Muscle layer of duodenum (tissue), 2 donors: ENCODE results near the gene SOBP.
A peak's percentile ranks its signal among the peaks of the same experiment; 100 is the strongest.

Experiments used
- H3K27ac ChIP-seq: one replicate; pipeline ENCODE4 v1.7.0; 2013; ENCODE audit warnings: mild to moderate bottlenecking, low read length
- H3K27me3 ChIP-seq: one replicate; pipeline ENCODE4 v1.7.0; 2013; ENCODE audit warnings: low read depth, mild to moderate bottlenecking, control low read depth, low read length
- H3K36me3 ChIP-seq, 2 donors: one replicate each; pipeline ENCODE4 v1.7.0; 2013; ENCODE audit warnings: low read length in 2 of 2, control low read depth in 1 of 2, mild to moderate bottlenecking in 1 of 2; ENCODE audit not compliant: insufficient read depth in 2 of 2, control insufficient read depth in 1 of 2
- H3K4me1 ChIP-seq, 2 donors: one replicate each; pipeline ENCODE4 v1.7.0; 2013; ENCODE audit warnings: low read length in 2 of 2, mild to moderate bottlenecking in 2 of 2, control low read depth in 1 of 2, moderate library complexity in 1 of 2; ENCODE audit not compliant: insufficient read depth in 2 of 2, control insufficient read depth in 1 of 2
- H3K4me3 ChIP-seq, 2 donors: one replicate each; pipeline ENCODE4 v1.7.0; 2013; ENCODE audit warnings: low read length in 2 of 2, low read depth in 1 of 2, mild to moderate bottlenecking in 1 of 2
- H3K9me3 ChIP-seq, 2 donors: one replicate each; pipeline ENCODE4 v1.7.0; 2013; ENCODE audit warnings: low read length in 2 of 2, control low read depth in 1 of 2, mild to moderate bottlenecking in 1 of 2; ENCODE audit not compliant: control insufficient read depth in 1 of 2
- donor health status: healthy.

SOBP gene

DNA sequence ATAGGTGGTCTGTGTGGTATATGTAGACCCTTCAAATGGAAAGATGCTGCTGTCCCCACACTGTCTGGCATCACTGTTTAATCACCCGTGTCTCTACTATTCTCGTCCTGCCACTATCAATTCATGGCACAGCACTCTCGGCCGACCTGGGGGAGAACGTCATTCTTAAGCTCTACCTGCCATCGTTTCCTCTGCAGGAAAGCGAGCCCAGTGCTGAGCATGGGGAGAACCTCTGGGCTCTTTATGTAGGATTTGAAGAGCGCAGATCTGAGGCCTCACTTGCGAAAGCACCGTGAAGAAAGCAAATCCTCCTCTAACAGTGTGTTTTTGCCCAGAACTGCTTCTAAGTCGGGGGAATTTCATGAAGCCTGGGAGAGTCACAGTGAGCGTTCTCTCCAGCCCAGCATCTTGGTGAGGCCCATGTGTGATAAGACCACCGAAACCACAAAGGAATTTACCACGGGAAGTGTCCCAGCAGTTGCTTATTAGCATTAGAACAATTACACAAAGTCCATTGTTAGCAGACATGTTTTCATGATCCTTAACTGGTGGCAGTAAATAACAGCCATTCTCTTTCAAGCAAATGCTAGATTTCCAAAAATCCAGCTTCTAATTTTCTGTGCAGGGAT, 209.9 kb downstream of the SOBP start:
- Histone ChIP-seq H3K36me3 (peaks cover 0 to 4% of the 10 kb centered on the region in 2 donors), H3K4me1 (no peaks in the 10 kb centered on the region), H3K9me3 (no peaks in the 10 kb centered on the region), H3K4me3 (no peak overlapping the region), H3K27ac (no peak overlapping the region), H3K27me3 (no peaks in the 10 kb centered on the region)

- Histone ChIP-seq H3K27me3 (no peaks in the 10 kb centered on the region), H3K4me3 (no peak overlapping the region), H3K27ac (no peak overlapping the region), H3K36me3 (no peaks in the 10 kb centered on the region), H3K9me3 (no peaks in the 10 kb centered on the region), H3K4me1 (no peaks in the 10 kb centered on the region)
Observed at GRCh38 chr6:107703606-107704005, 213.7 kb downstream of the SOBP start.

- Histone ChIP-seq H3K4me3 (peak overlapping the region in 1 of 2 donors; percentile 3), H3K36me3 (no peaks in the 10 kb centered on the region), H3K27me3 (no peaks in the 10 kb centered on the region), H3K27ac (no peak overlapping the region), H3K9me3 (no peaks in the 10 kb centered on the region), H3K4me1 (no peaks in the 10 kb centered on the region)
Observed at GRCh38 chr6:107704347-107705013, 214.6 kb downstream of the SOBP start.

- no peak overlapping the region for H3K27ac ChIP-seq
- no peaks in the 10 kb centered on the region for H3K9me3 ChIP-seq
- H3K27me3 ChIP-seq: no peaks in the 10 kb centered on the region
- no peak overlapping the region for H3K4me3 ChIP-seq
- H3K36me3 ChIP-seq: no peaks in the 10 kb centered on the region
- H3K4me1 ChIP-seq: peaks cover 0 to 2% of the 10 kb centered on the region in 2 donors
Observed at GRCh38 chr6:107706516-107707115, 216.7 kb downstream of the SOBP start.

GRCh38 chr6:107707346-107708275, 217.7 kb downstream of the SOBP start:
- peaks cover 0 to 12% of the 10 kb centered on the region in 2 donors for H3K4me1 ChIP-seq
- no peaks in the 10 kb centered on the region for H3K36me3 ChIP-seq
- H3K27me3 ChIP-seq: no peaks in the 10 kb centered on the region
- H3K9me3 ChIP-seq: no peaks in the 10 kb centered on the region
- no peak overlapping the region for H3K27ac ChIP-seq
- H3K4me3 ChIP-seq: no peak overlapping the region

DNA sequence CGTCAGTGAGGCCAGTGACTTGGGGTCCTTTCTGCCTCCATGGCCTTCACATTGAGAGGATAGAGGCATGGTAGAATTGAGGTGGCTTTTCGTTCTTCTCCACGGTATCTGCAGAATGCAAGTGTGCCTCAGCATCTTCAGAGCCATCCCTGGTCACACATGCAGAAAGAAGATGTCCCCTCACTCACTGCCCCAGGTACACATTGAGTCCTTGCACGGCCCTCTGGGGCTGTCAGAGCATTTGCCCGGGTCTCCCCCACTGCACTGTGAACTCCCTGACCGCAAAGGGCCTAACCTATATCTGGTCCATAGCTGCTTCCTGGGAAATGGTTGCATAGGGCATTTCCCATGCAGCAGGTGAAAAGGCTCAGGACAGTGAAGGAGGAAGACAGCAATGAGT, 218.5 kb downstream of the SOBP start:
- Histone ChIP-seq H3K27me3 (no peaks in the 10 kb centered on the region), H3K9me3 (no peaks in the 10 kb centered on the region), H3K4me1 (peaks cover 0 to 14% of the 10 kb centered on the region in 2 donors), H3K27ac (no peak overlapping the region), H3K36me3 (no peaks in the 10 kb centered on the region), H3K4me3 (no peak overlapping the region)

- no peak overlapping the region for H3K27ac ChIP-seq
- H3K27me3 ChIP-seq: no peaks in the 10 kb centered on the region
- no peaks in the 10 kb centered on the region for H3K9me3 ChIP-seq
- H3K36me3 ChIP-seq: no peaks in the 10 kb centered on the region
- H3K4me3 ChIP-seq: no peak overlapping the region
- H3K4me1 ChIP-seq: peaks cover 0 to 14% of the 10 kb centered on the region in 2 donors
Observed at GRCh38 chr6:107709341-107709740, 219.4 kb downstream of the SOBP start.
